Umbilical cord (tissue), 2 donors: Measurements from ENCODE around the gene SRP68. TPM values are rescaled to one million over a fixed set of nuclear protein-coding genes. Genes with fewer than 3 reads are reported as not detected.
A peak's percentile ranks its signal among the peaks of the same experiment; 100 is the strongest.
"Not testable (repeated sequence)": the region's sequence is repeated elsewhere in the genome, so short reads cannot be mapped to it uniquely, and the experiment has no call there.

Source experiments
- DNase-seq: peaks from one replicate; pipeline ENCODE4 v3.0.0-alpha.2; 2015; ENCODE audit warnings: low spot score
- total RNA-seq: library from RNA; depleted of rRNA; stranded (reverse); fragments of >200 nt; gene quantifications from one replicate; pipeline ENCODE4 v1.2.3, GENCODE V29; 2014; ENCODE audit warnings: low replicate concordance; ENCODE audit not compliant: insufficient read depth

Gene SRP68
- total RNA-seq, 1 donor from 2014 or later = 18.3 TPM

DNA sequence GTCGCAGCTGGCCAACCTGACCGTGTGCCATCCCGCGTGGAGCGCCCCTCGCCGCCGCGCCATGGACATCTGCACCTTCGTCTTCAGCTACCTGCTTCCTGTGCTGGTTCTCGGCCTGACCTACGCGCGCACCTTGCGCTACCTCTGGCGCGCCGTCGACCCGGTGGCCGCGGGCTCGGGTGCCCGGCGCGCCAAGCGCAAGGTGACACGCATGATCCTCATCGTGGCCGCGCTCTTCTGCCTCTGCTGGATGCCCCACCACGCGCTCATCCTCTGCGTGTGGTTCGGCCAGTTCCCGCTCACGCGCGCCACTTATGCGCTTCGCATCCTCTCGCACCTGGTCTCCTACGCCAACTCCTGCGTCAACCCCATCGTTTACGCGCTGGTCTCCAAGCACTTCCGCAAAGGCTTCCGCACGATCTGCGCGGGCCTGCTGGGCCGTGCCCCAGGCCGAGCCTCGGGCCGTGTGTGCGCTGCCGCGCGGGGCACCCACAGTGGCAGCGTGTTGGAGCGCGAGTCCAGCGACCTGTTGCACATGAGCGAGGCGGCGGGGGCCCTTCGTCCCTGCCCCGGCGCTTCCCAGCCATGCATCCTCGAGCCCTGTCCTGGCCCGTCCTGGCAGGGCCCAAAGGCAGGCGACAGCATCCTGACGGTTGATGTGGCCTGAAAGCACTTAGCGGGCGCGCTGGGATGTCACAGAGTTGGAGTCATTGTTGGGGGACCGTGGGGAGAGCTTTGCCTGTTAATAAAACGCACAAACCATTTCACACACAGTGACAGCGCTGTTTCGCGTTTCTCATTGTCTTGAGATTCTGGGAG is 4.7 kb upstream of the SRP68 start:
- no peak for DNase-seq

DNA sequence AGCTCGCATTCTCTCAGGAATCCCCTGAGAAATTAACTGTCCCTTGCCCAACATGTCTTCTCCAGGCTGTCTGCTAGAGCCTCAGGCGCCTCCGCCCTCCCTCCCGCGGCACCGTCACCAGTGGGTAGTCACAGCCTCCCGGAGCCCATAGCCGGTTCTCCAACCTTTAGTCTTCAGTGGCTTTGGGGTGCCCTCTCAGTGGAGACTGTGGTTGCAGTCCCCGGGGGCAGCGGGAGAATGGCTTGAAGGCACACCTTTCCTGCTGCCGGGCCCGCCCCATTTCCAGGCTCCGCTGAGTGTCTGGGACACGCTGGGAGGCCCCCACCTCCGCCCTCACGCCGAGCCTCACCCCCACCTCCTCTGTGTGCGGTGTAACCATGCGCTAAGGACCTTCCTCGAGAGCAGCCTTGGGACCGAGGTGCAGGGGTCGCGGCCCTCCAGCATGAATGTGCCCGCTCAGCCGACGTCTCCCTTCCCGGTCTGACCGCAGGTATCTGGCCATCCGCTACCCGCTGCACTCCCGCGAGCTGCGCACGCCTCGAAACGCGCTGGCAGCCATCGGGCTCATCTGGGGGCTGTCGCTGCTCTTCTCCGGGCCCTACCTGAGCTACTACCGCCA is 3.9 kb upstream of the SRP68 start:
- DNase-seq = no peak

DNA sequence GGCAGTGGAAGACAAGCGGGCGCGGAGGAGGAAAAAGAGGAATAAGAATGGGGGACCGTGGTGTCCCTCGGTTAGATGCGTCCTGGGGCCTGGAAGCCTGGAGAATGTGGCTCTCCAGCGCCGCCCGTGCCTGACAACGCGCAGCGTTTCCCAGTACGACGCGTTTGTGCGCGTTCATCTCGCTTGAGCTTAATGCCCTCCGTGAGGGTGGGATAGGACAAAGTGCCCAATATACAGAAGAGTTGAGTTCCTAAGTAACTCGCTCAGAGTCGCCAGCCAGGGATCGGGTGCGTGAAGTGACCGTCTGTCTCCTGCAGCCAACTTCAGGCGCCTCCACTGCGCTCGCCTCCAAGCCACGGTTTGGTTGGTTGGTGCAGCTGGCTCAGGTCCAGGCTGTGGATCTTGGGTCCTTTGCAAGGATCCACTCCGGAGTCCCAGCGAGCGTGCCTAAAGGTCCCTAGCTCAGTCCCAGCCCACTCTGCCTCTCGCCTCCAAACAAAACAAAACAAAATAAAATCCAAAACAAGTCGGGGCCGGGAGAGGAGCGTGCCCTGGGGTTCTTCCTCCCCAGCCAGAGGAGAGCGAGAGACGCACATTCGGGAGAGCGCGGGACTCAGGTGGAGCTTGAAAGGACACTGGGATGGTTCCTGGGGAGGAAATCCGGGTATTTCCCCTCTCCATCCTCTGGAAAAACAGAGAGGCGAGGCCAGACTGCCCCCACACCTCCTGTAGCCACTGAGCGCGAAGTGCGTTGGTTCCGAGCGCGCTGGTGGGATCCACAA is 3.2 kb upstream of the SRP68 start:
- no peak for DNase-seq

DNA sequence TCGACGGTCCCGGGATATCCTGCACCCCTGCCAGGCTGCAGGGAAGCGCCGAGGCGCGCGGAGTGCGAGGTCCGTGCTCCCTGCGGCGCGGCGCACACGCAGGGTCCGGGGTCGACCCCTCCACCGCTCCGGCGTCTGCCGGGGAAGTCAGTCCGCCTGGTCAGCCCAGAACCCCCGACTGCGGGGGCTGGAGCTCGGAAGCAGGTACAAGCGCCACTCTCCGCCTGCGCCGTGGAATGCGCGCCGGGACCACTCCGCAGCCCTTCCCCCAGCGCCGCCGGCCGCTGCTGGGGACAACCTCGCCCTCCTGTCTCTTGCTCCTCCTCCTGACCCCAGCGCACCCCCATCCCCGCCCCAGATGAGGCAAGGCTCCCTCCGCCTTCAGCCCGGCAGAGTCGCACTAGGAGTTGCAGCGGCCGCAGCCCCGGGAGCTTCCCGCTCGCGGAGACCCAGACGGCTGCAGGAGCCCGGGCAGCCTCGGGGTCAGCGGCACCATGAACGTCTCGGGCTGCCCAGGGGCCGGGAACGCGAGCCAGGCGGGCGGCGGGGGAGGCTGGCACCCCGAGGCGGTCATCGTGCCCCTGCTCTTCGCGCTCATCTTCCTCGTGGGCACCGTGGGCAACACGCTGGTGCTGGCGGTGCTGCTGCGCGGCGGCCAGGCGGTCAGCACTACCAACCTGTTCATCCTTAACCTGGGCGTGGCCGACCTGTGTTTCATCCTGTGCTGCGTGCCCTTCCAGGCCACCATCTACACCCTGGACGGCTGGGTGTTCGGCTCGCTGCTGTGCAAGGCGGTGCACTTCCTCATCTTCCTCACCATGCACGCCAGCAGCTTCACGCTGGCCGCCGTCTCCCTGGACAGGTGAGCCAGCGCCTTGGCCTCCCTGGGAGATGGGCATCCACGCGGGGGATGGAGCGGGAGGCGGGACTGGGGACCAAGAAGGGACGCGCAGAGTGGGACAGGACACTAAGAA is 2.4 kb upstream of the SRP68 start, which contains the start of gene GALR2:
TSS of gene GALR2 (plus strand) at position 392 of the 974 bp plus-strand sequence. CDS start at position 495, 103 bp downstream.
- DNase-seq = no peak

DNA sequence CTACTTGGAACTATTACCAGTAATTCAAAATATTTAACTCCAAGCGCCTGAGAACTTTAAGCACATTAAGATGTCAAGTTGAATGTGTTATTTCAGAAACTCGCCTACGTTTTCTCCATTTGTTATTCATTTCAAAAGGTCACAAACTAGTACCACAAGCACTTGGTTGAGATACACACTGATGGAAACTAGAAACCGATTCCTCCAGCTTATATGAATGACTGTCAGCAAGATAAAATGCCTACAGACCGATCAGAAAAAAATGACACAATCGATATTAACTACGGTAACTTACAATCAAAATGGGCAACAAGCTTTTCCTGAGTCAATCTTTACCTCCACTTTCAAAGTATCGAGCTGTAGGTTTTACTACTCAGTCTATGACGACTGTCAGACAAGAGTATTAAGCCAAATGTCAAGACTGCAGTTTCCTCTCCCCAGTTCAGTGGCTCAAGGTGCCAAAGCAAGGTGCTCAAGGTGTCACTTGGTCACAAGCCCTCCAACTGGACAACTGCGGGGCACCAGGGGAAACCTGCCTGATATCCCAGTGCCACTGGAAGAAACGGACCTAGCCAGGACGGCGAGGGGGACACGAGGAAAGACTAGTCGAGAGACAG is 678 bp downstream of the SRP68 start:
- no peak for DNase-seq

DNA sequence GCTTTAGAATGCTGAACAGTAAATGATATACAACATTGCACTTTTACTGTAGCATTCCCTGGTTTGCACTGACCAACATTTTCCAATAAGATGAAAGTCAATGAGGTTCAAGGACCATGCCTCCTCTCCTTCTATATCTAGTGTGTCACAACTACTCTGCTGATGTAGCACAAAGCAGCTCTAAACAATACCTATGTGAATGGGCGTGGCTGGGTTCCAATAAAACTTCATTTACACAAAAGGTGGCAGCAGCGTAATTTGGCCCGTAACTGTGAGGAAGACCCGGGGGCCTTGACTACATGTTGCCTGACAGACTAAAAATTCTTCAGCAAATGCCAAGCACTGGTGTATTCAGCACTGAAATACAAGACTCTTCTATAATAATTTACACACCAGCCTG is 6.5 kb downstream of the SRP68 start:
- no peak for DNase-seq

DNA sequence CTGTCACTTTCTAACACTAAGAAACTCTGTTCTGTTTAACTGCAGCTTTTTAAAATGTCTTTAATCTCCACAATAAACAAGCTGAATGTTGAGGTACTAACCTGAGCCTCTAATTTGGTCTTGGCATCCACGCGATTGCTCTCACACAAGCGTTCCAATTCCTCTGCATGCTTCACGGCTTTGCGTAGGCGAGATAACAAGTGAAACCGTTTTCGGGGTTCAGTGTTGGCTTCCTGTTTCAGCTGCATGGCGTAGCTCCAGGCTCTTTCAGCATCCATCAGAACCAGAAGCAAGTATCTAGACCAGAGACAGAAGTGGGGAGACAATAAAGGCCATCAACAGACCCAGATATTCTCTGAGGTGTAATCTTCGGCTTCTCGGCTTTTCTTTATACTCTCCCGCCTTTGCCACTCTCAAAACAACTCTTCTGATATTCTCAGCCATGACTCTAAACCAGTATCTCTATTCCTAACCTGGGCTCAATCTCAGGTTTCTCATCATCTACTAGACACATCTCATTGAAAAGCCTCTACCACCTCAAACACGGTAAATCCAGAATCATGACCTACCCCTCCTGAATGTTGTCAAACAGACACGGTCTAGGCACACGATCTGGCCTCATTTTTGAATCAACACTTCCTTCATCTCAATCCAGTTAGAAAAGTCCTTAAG is 8.3 kb downstream of the SRP68 start:
- no peak for DNase-seq

DNA sequence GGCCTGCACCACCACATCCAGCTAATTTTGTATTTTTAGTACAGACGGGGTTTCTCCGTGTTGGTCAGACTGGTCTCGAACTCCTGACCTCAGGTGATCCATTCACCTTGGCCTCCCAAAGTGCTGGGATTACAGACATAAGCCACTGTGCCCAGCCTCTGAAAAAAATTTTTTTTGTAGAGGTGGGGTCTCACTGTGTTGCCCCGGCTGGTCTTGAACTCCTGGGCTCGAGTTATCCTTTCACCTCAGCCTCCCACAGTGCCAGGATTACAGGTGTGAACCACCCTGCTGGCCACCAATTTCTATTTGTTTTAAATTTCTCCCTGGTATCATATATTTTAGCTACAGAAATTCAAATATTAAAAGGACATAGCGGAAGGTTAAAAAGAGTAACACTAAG is 14.1 kb downstream of the SRP68 start:
- not testable (repeated sequence) for DNase-seq

DNA sequence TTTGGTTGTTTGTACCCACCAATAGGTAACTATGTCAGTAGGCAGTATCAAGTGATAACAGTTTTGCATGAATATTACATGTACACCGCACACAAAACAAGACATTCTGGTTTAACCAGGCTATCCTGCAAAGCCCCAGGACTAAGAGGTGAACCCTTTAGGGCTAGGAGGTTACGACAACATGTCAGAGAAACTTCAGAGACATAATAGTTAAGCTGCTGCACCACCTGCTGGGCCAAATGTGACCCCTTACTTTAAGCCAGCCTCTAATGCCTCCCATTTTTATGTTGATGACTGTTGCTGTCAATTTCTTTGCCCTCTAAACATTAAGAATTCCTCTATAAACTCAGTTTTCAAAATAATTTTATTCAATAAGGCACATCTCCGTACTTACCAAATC is 15.4 kb downstream of the SRP68 start:
- DNase-seq = no peak

DNA sequence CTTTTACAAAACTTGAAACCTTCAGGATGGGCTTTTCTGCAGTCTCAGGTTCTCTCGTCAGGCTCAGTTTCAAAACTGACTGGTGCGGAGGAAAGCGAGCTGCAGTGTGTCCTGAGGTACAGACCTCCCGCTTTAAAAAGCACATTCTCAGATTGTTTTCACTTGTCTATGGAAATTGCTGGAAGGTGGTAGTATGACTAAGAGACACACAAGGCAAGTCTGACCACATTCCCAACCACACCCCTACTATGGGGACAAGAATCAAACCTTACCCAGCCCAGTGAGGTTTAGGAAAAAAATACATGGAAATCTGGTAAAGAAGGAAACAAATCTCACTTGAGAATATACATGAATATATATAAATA is 18.2 kb downstream of the SRP68 start:
- peak; percentile 38 for DNase-seq

DNA sequence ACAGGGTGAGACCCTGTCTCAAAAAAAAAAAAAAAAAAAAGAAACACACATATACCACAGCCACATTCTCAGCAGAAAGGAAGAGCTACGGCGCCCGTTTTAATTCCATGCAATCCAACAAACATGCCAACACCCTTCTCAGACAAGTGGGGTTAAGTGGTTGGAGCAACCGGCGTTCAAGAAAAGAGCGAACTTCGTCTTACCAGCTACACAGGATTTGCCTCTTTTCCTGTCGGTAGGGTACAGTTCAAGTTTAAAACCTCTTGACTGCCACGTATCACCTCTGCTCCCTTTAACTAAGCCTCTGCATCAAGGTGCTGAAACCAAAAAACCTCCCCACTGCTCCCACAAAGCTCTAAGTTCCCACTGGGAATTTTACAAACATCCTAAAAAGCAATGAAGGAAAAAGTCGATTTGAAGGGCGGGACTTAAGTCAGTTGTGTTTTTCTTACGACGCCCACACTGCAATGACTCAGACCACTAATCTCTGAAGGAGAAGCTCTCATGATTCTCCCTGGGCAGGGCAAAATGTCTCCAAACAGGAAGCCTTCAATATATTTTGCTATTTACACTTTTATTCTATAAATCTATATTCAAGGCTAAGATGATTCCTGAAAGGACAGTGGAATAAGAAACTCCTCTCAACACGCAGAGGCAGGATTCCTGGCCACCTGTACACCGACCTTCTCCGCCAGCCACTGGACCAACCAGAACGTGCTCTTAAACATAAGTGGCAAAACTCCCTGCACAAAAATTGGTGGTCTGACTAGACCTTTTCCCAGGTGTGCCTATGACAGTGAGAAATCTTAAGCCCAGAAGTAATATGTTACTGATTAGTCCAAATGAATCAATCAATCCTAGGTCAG is 18.8 kb downstream of the SRP68 start:
- DNase-seq = peak; percentile 29

DNA sequence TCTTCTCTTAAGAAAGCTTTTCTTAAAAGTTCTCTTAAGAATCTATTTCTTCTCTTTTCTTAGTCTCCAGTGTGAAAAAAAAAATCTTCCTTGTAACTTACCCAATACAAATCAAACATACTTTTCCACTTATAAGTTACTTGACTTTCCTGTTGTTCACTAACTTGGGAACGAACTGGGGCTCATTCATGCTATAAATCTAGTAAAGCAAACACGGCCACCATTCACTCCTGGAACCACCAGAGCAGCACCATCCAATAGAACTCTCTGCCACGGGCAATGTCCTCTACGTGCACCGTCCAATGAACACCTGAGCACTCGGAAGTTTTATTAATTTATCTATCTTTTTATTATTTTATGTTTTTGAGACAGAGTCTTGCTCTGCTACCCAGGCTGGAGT is 20.8 kb downstream of the SRP68 start:
- DNase-seq = no peak

DNA sequence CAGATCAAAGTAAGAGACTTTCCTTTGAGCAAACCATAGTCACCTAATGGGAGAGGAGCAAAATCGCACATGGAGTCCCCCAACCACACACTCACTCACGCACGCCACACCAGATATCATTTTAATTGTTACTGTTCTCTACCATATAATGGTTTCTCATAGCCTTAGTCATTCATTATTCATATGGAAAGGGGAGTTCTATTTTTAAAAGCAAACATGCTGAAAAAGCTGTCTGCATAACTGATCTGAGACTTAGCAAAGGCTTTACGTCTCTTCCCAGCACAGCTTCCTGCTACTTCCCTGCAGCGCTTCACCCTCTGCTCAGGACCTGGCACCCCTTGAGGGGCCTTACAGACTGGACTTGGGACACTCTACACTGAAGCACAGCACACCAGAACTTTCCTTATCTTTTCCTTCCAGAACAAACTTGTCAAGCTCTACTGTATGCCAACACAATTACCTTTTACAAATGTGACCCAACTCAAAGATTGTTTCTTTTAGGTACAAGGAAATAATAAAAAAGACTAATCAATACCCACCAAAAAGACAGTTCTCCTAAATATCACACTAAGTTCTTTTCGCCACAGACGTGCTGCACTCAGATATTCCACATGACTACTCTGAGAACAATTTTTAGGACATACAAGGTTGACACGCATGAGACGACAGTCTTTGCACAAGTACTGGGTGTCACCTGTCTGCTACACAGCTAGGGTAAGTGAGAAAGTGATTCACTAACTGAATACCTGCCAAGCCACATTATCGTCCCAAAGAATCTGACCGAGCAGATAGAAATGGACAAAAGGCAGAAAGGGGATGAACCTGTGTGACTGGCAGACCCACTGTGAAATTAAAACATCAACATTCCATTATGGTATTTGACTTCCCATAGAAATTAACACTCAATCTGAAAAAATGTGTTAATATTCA is 21.5 kb downstream of the SRP68 start:
- DNase-seq = no peak

DNA sequence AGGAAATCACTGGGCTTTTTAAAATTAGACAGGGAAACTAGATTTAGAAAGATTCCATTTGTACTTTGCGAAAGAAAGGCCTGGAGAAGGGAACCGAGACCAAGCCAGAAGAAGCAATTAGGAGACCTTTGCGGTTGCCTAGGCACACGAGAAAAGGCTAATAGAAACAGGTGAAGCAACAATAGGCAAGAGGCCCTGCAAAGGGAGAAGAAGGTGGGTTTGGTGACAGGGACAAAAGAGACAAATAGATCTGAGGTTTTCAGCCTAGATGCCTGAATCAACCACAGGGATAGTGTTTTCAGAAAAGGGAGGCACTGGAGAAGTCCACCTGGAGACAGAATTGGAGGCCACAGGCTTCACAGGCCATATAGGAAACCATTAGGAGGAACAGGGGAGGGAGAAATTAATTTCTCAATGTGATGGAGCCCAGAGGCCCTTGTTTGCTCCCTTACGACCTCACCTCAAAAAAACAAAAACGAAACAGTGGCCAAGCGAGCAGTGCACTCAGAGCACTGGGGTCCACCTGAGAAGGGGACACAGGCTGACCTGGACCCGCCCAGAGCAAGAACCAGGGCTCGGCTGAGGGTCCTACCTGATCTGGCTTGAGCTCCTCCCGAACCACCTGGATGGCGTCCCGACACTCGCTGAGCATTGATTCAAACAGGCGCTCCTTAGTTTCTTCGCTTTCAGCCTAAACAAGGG is 22.3 kb downstream of the SRP68 start:
- no peak for DNase-seq

DNA sequence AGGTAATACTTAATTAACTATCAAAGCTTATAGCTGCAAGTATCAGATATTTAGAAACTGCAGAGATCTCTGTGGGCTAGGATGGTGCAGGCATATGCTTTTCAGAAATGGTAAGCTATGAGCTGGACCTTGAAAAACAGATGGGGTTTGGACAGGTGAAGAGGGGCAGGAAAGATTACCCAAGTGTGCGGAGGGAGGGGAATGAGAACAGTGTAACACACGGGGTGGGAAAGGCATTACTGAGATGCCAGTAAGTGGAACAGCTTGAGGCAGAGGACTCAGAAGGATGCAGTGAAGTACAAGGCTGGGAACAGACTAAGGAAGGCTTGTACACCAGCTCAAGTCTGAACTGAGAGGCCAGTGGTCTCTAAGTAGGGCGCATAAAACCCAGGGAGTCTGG is 23.1 kb downstream of the SRP68 start:
- DNase-seq = no peak

DNA sequence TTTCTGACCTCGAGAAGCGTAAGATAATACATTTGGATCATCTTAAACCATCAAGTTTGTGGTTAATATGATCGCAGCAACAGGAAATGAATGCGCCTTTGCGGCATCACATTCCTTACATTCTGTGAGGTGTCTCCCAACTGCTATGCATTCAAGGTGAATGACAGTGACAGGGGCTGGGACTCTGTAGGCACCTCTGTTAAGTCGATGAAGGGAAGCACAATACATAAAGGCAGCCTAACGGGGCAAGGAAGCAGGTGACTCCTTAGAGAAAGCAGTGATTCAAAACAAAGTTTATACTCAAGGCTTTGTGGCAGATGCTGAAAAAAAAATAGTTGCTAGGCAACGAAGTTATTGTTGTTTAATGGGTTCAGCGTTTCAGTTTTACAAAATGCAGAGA is 23.6 kb downstream of the SRP68 start:
- no peak for DNase-seq

DNA sequence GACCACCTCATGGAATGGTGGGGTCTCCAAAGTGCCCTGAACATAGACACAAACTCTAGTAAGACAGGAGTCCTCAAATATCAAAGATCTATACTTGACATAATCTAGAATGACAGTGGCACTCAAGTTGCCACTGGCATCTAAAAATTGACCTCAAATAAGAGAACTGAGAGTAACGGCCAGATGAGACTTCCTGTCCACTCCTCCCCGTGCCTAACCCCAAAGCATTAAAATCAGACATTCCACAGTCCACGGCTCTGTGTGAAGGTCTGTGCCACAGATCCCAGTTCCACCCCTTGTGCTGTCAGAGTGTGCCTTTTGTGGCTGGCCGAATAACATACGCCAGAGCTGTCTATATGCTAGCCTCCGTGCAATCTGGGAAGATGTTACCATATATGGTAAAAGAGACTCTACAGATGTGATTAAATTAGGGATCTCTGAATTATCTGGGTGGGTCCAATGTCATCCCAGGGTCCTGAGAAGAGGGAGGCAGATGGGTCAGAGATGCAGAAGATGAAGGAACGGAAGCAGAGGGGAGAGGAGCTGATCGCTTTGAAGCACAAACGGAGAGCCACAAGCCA is 24.2 kb downstream of the SRP68 start:
- no peak for DNase-seq
